Measurements from ENCODE around the gene PBX4.

DNA sequence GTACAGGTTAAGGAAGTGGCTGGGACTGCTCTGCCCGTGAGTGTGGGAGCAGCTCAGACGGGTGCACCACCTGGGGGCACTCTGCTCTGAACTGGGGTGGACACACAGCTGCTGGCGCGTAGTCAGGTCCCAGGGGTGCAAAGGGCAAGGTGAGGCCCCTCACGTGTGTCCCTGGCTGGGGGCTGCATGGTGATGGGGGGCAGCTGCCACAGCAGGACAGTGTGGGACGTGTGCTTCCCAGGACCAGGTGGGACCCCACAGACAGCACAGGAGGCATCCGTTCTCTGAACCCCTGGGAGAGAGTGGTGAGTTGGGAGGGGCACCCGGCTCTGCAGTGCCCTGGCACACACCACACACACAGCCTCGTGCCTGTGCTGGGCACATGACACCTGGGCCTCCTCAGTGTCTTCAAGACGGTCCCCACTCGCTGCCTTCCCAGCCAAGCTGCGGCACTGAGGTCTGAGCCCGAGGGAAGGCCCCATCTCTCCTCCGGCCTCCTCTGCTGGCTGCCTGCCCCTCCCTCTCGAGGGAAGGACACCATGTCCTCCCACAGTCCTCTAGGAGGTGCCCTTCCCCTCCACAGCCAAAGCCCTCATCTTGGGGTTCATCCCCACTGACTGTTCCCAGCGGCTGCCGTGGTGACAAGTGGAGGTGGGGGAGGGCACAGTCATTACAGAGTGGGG is 55.7 kb downstream of the PBX4 start:
- TF ChIP-seq, protein P1, sequence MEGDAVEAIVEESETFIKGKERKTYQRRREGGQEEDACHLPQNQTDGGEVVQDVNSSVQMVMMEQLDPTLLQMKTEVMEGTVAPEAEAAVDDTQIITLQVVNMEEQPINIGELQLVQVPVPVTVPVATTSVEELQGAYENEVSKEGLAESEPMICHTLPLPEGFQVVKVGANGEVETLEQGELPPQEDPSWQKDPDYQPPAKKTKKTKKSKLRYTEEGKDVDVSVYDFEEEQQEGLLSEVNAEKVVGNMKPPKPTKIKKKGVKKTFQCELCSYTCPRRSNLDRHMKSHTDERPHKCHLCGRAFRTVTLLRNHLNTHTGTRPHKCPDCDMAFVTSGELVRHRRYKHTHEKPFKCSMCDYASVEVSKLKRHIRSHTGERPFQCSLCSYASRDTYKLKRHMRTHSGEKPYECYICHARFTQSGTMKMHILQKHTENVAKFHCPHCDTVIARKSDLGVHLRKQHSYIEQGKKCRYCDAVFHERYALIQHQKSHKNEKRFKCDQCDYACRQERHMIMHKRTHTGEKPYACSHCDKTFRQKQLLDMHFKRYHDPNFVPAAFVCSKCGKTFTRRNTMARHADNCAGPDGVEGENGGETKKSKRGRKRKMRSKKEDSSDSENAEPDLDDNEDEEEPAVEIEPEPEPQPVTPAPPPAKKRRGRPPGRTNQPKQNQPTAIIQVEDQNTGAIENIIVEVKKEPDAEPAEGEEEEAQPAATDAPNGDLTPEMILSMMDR (IDR thresholded peaks at IDR 0.05) = no peak
- no peak for TF ChIP-seq POLR2A (IDR thresholded peaks at IDR 0.05)
- no peak for TF ChIP-seq POLR2AphosphoS5 (IDR thresholded peaks at IDR 0.05)

Measured in gastroesophageal sphincter (tissue), 3 donors.